ENCODE data around the gene ABHD2.
"Not testable (repeated sequence)": the region's sequence is repeated elsewhere in the genome, so short reads cannot be mapped to it uniquely, and the experiment has no call there.

ABHD2 gene

DNA sequence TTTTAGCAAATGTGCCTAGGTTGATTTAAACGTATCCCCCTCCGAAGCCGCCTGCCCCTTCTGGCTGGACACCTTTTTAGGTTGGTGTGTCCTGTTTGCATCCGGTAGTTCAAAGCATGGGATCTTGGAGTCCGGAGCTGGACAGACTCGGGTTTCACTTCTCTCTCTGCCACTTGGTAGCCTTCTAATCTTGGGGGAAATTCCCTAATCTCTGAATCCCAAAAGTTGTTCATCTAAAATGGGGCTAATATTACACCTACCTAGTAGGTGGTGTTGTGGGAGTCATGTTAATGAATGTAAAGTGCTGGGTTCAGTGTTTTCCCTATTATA, 156.3 kb downstream of the ABHD2 start:
- H3K9me3 ChIP-seq (ENCODE audit: control extremely low read depth in 1 of 5, control insufficient read depth in 4 of 5, insufficient read depth in 2 of 5, low read depth in 1 of 5, low read length in 4 of 5) = peaks cover 0 to 3% (median 0%) of the 10 kb centered on the region in 5 experiments
- peak overlapping the region; percentile 81 to 100 (median 94) for H3K4me3 ChIP-seq (ENCODE audit: control insufficient read depth in 1 of 7, extremely low read depth in 1 of 7, insufficient read depth in 4 of 7, low read depth in 2 of 7, low read length in 6 of 7)
- WGBS (ENCODE audit: insufficient coverage) = 0% methylated on average over 5 of the region's 6 CpGs
- H3K27ac ChIP-seq (ENCODE audit: insufficient read depth in 1 of 2, low read depth in 1 of 2, low read length in 2 of 2, poor library complexity in 1 of 2, severe bottlenecking in 2 of 2) = peak overlapping the region; percentile 17 to 71
- POLR2A ChIA-PET = no interaction called here
- no peak for DNase-seq
- H3K4me1 ChIP-seq (ENCODE audit: control extremely low read depth in 1 of 4, control insufficient read depth in 4 of 4, insufficient read depth in 4 of 4, low read length in 3 of 4) = peaks cover 6 to 22% (median 11%) of the 10 kb centered on the region in 4 experiments
- peaks cover 0 to 4% (median 0%) of the 10 kb centered on the region in 5 experiments for H3K27me3 ChIP-seq (replicated peaks in 2 of 5; ENCODE audit: control insufficient read depth in 4 of 5, insufficient read depth in 5 of 5, low read length in 4 of 5)
- CTCF ChIA-PET = interaction anchor here (1.0 to 3.4 kb wide), 8 partner anchors 9 to 38 kb away, joined by 3 to 18 read pairs (median 3); no protein-coding TSS in a partner anchor
- peaks cover 0 to 32% (median 12%) of the 10 kb centered on the region in 4 experiments for H3K36me3 ChIP-seq (ENCODE audit: control insufficient read depth in 4 of 4, insufficient read depth in 4 of 4, low read length in 3 of 4)

DNA sequence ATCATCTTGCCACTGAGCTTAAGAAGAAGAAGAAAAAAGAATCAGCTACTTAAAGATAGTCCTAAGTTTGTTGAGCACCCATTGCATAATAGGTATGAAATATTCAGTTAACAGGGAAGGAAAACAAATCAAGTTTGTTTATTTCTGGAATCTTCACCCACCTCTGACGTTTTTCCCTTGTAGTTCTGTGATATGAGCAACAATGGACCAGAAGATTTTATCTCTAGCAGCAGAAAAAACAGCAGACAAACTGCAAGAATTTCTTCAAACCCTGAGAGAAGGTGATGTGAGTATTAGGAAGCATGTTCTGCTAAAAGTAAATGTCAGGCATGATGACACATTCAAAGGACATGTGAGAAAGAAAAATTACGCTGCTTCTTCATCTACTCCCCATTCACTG, 159.2 kb downstream of the ABHD2 start:
- no peak for DNase-seq
- CTCF ChIA-PET = interaction anchor here (0.8 to 1.1 kb wide), 2 partner anchors 10 to 41 kb away, joined by 3 to 4 read pairs; no protein-coding TSS in a partner anchor
- Histone ChIP-seq H3K4me3 (ENCODE audit: control insufficient read depth in 1 of 7, extremely low read depth in 1 of 7, insufficient read depth in 4 of 7, low read depth in 2 of 7, low read length in 6 of 7) (no peak overlapping the region), H3K27ac (ENCODE audit: insufficient read depth in 1 of 2, low read depth in 1 of 2, low read length in 2 of 2, poor library complexity in 1 of 2, severe bottlenecking in 2 of 2) (no peak overlapping the region), H3K36me3 (ENCODE audit: control insufficient read depth in 4 of 4, insufficient read depth in 4 of 4, low read length in 3 of 4) (peaks cover 0 to 46% (median 17%) of the 10 kb centered on the region in 4 experiments), H3K27me3 (replicated peaks in 2 of 5; ENCODE audit: control insufficient read depth in 4 of 5, insufficient read depth in 5 of 5, low read length in 4 of 5) (peaks cover 0 to 3% (median 0%) of the 10 kb centered on the region in 5 experiments), H3K9me3 (ENCODE audit: control extremely low read depth in 1 of 5, control insufficient read depth in 4 of 5, insufficient read depth in 2 of 5, low read depth in 1 of 5, low read length in 4 of 5) (peaks cover 0 to 4% (median 0%) of the 10 kb centered on the region in 5 experiments), H3K4me1 (ENCODE audit: control extremely low read depth in 1 of 4, control insufficient read depth in 4 of 4, insufficient read depth in 4 of 4, low read length in 3 of 4) (peaks cover 6 to 22% (median 11%) of the 10 kb centered on the region in 4 experiments)
- WGBS (ENCODE audit: insufficient coverage) = 80% methylated on average over 1 of the region's 2 CpGs
- POLR2A ChIA-PET = no interaction called here

DNA sequence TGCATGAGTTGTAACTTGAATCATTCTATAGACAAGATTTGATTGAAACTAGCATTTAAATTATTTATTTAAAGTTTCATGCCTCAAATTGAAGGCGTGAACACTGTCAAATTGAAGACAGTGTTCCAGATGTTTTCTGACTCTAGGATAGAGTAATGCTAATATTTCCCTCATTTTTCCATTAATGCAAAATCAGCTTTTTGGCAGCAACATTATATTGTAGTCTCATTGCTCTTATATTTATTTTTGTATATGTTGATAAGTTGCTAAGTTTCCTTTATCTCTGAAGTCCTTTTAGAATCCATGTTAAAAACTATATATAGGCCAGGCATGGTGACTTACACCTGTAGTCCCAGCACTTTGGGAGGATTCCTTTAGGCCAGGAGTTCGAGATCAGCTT, 160.3 kb downstream of the ABHD2 start:
- ChIA-PET POLR2A (no interaction called here), CTCF (interaction anchor here (1.5 kb wide), 1 partner anchor 43 kb away, joined by 4 read pairs; no protein-coding TSS in a partner anchor)
- WGBS (ENCODE audit: insufficient coverage) = 100% methylated on average over 1 of the region's 2 CpGs
- Histone ChIP-seq H3K36me3 (ENCODE audit: control insufficient read depth in 4 of 4, insufficient read depth in 4 of 4, low read length in 3 of 4) (peaks cover 0 to 46% (median 17%) of the 10 kb centered on the region in 4 experiments), H3K4me3 (ENCODE audit: control insufficient read depth in 1 of 7, extremely low read depth in 1 of 7, insufficient read depth in 4 of 7, low read depth in 2 of 7, low read length in 6 of 7) (no peak overlapping the region), H3K27ac (ENCODE audit: insufficient read depth in 1 of 2, low read depth in 1 of 2, low read length in 2 of 2, poor library complexity in 1 of 2, severe bottlenecking in 2 of 2) (no peak overlapping the region), H3K4me1 (ENCODE audit: control extremely low read depth in 1 of 4, control insufficient read depth in 4 of 4, insufficient read depth in 4 of 4, low read length in 3 of 4) (peaks cover under 1 to 16% (median 8%) of the 10 kb centered on the region in 4 experiments), H3K9me3 (ENCODE audit: control extremely low read depth in 1 of 5, control insufficient read depth in 4 of 5, insufficient read depth in 2 of 5, low read depth in 1 of 5, low read length in 4 of 5) (peaks cover 0 to 4% (median 0%) of the 10 kb centered on the region in 5 experiments), H3K27me3 (replicated peaks in 2 of 5; ENCODE audit: control insufficient read depth in 4 of 5, insufficient read depth in 5 of 5, low read length in 4 of 5) (no peaks in the 10 kb centered on the region)
- no peak for DNase-seq

DNA sequence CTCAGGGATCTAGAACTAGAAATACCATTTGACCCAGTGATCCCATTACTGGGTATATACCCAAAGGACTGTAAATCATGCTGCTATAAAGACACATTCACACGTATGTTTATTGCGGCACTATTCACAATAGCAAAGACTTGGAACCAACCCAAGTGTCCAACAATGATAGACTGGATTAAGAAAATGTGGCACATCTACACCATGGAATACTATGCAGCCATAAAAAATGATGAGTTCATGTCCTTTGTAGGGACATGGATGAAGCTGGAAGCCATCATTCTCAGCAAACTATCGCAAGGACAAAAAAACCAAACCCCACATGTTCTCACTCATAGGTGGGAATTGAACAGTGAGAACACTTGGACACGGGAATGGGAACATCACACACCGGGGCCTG, 161.9 kb downstream of the ABHD2 start:
- peaks cover 0 to 58% (median 19%) of the 10 kb centered on the region in 4 experiments for H3K36me3 ChIP-seq (ENCODE audit: control insufficient read depth in 4 of 4, insufficient read depth in 4 of 4, low read length in 3 of 4)
- POLR2A ChIA-PET; DNase-seq; H3K4me1 ChIP-seq (ENCODE audit: control extremely low read depth in 1 of 4, control insufficient read depth in 4 of 4, insufficient read depth in 4 of 4, low read length in 3 of 4); H3K4me3 ChIP-seq (ENCODE audit: control insufficient read depth in 1 of 7, extremely low read depth in 1 of 7, insufficient read depth in 4 of 7, low read depth in 2 of 7, low read length in 6 of 7); H3K9me3 ChIP-seq (ENCODE audit: control extremely low read depth in 1 of 5, control insufficient read depth in 4 of 5, insufficient read depth in 2 of 5, low read depth in 1 of 5, low read length in 4 of 5); H3K27ac ChIP-seq (ENCODE audit: insufficient read depth in 1 of 2, low read depth in 1 of 2, low read length in 2 of 2, poor library complexity in 1 of 2, severe bottlenecking in 2 of 2); H3K27me3 ChIP-seq (replicated peaks in 2 of 5; ENCODE audit: control insufficient read depth in 4 of 5, insufficient read depth in 5 of 5, low read length in 4 of 5): not testable (repeated sequence)
- WGBS (ENCODE audit: insufficient coverage) = no CpG with 5 or more reads among the region's 5 CpGs
- CTCF ChIA-PET = interaction anchor here (1.5 kb wide), 1 partner anchor 44 kb away, joined by 4 read pairs; no protein-coding TSS in a partner anchor

All from common myeloid progenitor, CD34-positive (primary cell).